GM23248 (cell line): ENCODE data around the gene COL9A3.

ENCODE experiments used
- EZH2 ChIP-seq: fragments of 200-600 bp; sonication (generic); IDR thresholded peaks from 2 replicates; pipeline ENCODE4 v1.6.1; 2018; ENCODE audit warnings: antibody characterized with exemption, mild to moderate bottlenecking; ENCODE audit not compliant: insufficient read depth, poor library complexity, severe bottlenecking
- EZH2phosphoT487 ChIP-seq: fragments of 200-600 bp; sonication (generic); IDR thresholded peaks from 2 replicates; pipeline ENCODE4 v1.6.1; 2018; ENCODE audit warnings: antibody characterized with exemption, moderate library complexity, mild to moderate bottlenecking, low read depth; ENCODE audit not compliant: insufficient read depth

DNA sequence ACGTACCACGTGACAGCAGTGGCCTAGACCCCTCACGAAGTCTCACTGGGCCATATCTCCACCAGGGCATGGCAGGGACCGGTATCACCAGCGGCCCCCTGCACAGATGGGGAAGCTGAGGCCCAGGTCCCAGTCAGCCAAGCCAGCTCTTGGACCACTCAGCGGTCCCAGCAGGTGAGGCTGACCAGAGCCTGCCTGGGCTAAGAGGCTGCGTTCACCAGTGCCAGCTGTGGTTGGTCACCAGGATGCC is 23.2 kb upstream of the COL9A3 start:
- no peak for TF ChIP-seq EZH2phosphoT487
- no peak for TF ChIP-seq EZH2
